ENCODE results near the gene PRKG1. TPM values are rescaled to one million over a fixed set of nuclear protein-coding genes. Genes with fewer than 3 reads are reported as not detected.

Gene PRKG1
- total and polyA plus RNA-seq, 2 donors from 2014 or later: 3.6 to 14.8 TPM

DNA sequence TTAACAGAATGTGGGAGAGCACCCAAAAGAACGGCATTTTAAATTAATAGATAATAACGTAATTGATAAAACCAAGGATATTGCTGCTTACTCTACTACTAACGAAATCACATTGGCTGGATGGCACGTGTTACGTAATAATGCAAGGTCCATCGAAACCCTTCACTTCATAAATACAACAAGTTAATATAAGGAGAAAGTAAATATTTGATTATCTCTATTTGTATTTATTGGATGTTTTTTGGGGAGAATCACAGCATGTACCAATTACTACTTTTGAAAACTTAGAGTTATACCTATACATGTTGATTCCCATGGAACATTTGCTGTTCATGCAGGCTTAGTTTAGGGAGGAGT lies 1.6 kb downstream of the PRKG1 start:
- TF ChIP-seq, protein P1, sequence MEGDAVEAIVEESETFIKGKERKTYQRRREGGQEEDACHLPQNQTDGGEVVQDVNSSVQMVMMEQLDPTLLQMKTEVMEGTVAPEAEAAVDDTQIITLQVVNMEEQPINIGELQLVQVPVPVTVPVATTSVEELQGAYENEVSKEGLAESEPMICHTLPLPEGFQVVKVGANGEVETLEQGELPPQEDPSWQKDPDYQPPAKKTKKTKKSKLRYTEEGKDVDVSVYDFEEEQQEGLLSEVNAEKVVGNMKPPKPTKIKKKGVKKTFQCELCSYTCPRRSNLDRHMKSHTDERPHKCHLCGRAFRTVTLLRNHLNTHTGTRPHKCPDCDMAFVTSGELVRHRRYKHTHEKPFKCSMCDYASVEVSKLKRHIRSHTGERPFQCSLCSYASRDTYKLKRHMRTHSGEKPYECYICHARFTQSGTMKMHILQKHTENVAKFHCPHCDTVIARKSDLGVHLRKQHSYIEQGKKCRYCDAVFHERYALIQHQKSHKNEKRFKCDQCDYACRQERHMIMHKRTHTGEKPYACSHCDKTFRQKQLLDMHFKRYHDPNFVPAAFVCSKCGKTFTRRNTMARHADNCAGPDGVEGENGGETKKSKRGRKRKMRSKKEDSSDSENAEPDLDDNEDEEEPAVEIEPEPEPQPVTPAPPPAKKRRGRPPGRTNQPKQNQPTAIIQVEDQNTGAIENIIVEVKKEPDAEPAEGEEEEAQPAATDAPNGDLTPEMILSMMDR (IDR thresholded peaks at IDR 0.05; ENCODE audit: borderline replicate concordance, extremely low read depth, insufficient read depth): no peak
- Histone ChIP-seq H3K27me3 (ENCODE audit: control insufficient read depth, insufficient read depth, low read length) (no peaks in the 10 kb centered on the region), H3K4me3 (ENCODE audit: low read length in 3 of 3) (peak overlapping the region; percentile 16 to 86 (median 72)), H3K27ac (ENCODE audit: low read depth in 2 of 2, low read length in 2 of 2) (no peak overlapping the region), H3K36me3 (ENCODE audit: control insufficient read depth in 2 of 3, insufficient read depth in 3 of 3, low read length in 3 of 3) (no peaks in the 10 kb centered on the region), H3K9ac (ENCODE audit: low read length in 3 of 3) (no peak overlapping the region), H3K4me1 (ENCODE audit: control insufficient read depth in 2 of 3, insufficient read depth in 2 of 3, low read depth in 1 of 3, low read length in 3 of 3) (peaks cover 0 to 12% (median 3%) of the 10 kb centered on the region in 3 donors), H3K9me3 (ENCODE audit: control insufficient read depth in 2 of 3, insufficient read depth in 1 of 3, low read length in 3 of 3) (no peaks in the 10 kb centered on the region)
- DNase-seq (no peak), FAIRE-seq (no peak)
- intact Hi-C loops (cut with DNase I): no loop called here

DNA sequence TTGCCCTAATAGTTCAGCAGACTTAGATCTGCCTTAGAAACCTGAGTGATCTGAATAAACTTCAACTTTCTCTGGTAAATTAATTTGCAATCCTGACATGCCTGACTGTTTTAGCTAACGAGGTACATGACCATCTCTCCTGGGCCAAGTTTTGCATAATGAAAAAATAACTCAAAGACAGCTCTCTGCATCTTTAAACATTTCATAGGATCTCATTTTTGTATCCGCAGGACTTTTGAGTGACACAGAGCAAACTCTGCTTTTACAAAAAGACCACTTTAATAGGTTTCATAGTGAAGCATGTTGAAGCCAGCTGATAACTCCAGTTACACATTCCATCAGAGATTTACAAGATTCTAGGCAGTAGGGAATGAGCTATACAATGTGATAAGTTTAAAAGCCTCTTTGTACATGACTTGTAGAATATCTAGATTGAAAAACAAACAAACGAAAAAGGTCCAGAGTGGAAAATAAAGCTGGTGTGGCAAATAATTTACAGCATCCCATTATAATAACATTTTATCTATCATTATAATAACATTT lies 2.1 kb downstream of the PRKG1 start:
- TF ChIP-seq, protein P1 (IDR thresholded peaks at IDR 0.05; ENCODE audit: borderline replicate concordance, extremely low read depth, insufficient read depth): no peak
- Histone ChIP-seq H3K9me3 (ENCODE audit: control insufficient read depth in 2 of 3, insufficient read depth in 1 of 3, low read length in 3 of 3) (no peaks in the 10 kb centered on the region), H3K27me3 (ENCODE audit: control insufficient read depth, insufficient read depth, low read length) (no peaks in the 10 kb centered on the region), H3K4me1 (ENCODE audit: control insufficient read depth in 2 of 3, insufficient read depth in 2 of 3, low read depth in 1 of 3, low read length in 3 of 3) (peaks cover 0 to 12% (median 3%) of the 10 kb centered on the region in 3 donors), H3K36me3 (ENCODE audit: control insufficient read depth in 2 of 3, insufficient read depth in 3 of 3, low read length in 3 of 3) (no peaks in the 10 kb centered on the region), H3K4me3 (ENCODE audit: low read length in 3 of 3) (peak overlapping the region; percentile 16 to 86 (median 72)), H3K9ac (ENCODE audit: low read length in 3 of 3) (no peak overlapping the region), H3K27ac (ENCODE audit: low read depth in 2 of 2, low read length in 2 of 2) (no peak overlapping the region)
- DNase-seq (peak in 1 of 5 donors; percentile 14), FAIRE-seq (no peak)
- intact Hi-C loops (cut with DNase I): no loop called here

DNA sequence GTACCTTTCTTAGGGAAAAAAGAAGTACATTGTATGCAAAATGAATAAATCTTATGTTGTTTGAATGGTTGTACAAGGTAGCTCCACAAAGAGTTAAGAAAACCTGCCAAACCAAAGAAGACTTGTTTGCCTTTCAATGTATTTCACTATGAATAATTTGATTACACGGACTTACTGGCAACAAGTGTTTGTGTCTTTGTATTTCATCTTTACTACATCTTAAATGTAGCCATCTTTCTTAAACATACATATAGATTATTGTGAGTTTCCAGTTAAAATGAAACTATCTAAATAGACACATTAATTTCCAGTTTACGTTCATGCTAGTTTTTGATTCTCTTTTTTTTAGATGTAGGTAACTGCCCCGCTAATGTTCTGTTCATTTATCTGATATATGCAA lies 2.8 kb downstream of the PRKG1 start:
- Histone ChIP-seq H3K9ac (ENCODE audit: low read length in 3 of 3) (no peak overlapping the region), H3K4me3 (ENCODE audit: low read length in 3 of 3) (no peak overlapping the region), H3K4me1 (ENCODE audit: control insufficient read depth in 2 of 3, insufficient read depth in 2 of 3, low read depth in 1 of 3, low read length in 3 of 3) (peaks cover 0 to 12% (median 3%) of the 10 kb centered on the region in 3 donors), H3K27me3 (ENCODE audit: control insufficient read depth, insufficient read depth, low read length) (no peaks in the 10 kb centered on the region), H3K9me3 (ENCODE audit: control insufficient read depth in 2 of 3, insufficient read depth in 1 of 3, low read length in 3 of 3) (no peaks in the 10 kb centered on the region), H3K36me3 (ENCODE audit: control insufficient read depth in 2 of 3, insufficient read depth in 3 of 3, low read length in 3 of 3) (no peaks in the 10 kb centered on the region), H3K27ac (ENCODE audit: low read depth in 2 of 2, low read length in 2 of 2) (no peak overlapping the region)
- TF ChIP-seq, protein P1 (IDR thresholded peaks at IDR 0.05; ENCODE audit: borderline replicate concordance, extremely low read depth, insufficient read depth): no peak
- intact Hi-C loops (cut with DNase I): no loop called here
- DNase-seq (no peak), FAIRE-seq (no peak)

DNA sequence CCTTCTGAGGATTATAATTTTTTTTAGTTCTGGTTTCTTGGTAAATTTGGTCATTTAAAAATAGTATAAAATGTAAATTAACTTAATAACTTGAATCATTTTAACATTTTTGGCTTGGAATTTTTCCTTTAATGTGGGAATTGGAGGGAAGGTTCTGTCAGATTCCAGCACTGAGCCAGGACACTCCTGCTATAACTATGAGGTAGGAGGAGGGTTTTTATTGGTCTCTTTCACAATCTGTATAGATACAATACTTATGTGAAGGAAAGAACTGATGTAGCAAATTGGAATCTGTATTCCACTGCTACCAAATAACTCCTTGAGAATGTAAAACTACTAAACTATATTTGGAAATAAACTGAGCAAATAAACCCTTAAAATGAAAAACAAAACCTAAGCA lies 3.2 kb downstream of the PRKG1 start:
- intact Hi-C loops (cut with DNase I): no loop called here
- TF ChIP-seq, protein P1 (IDR thresholded peaks at IDR 0.05; ENCODE audit: borderline replicate concordance, extremely low read depth, insufficient read depth): no peak
- Histone ChIP-seq H3K27ac (ENCODE audit: low read depth in 2 of 2, low read length in 2 of 2) (no peak overlapping the region), H3K9ac (ENCODE audit: low read length in 3 of 3) (no peak overlapping the region), H3K36me3 (ENCODE audit: control insufficient read depth in 2 of 3, insufficient read depth in 3 of 3, low read length in 3 of 3) (no peaks in the 10 kb centered on the region), H3K4me1 (ENCODE audit: control insufficient read depth in 2 of 3, insufficient read depth in 2 of 3, low read depth in 1 of 3, low read length in 3 of 3) (peaks cover 0 to 12% (median 3%) of the 10 kb centered on the region in 3 donors), H3K27me3 (ENCODE audit: control insufficient read depth, insufficient read depth, low read length) (no peaks in the 10 kb centered on the region), H3K9me3 (ENCODE audit: control insufficient read depth in 2 of 3, insufficient read depth in 1 of 3, low read length in 3 of 3) (no peaks in the 10 kb centered on the region), H3K4me3 (ENCODE audit: low read length in 3 of 3) (no peak overlapping the region)
- FAIRE-seq: no peak
- no peak for DNase-seq
